Epithelial cell of esophagus (primary cell): ENCODE measurements around the gene AMZ1.

Experiments
- DNase-seq: peaks from one replicate; pipeline ENCODE4 v3.0.0; 2010; ENCODE audit warnings: low read depth
- H3K4me3 ChIP-seq: 2 replicates; pipeline ENCODE4 v1.5.1; 2011; ENCODE audit warnings: mild to moderate bottlenecking, low read length, control low read depth
- CTCF ChIP-seq: IDR thresholded peaks from 2 replicates; pipeline ENCODE4 v1.5.1; 2011; ENCODE audit warnings: low read depth, mild to moderate bottlenecking, low read length, control low read depth, inconsistent platforms; ENCODE audit not compliant: insufficient read depth; ENCODE audit errors: missing control alignments

Gene AMZ1

GRCh38 chr7:2646680-2647571 lies 41.1 kb upstream of the AMZ1 start:
- no peak for TF ChIP-seq CTCF
- DNase-seq = peak; percentile 86
- H3K4me3 ChIP-seq = no peak overlapping the region

- no peak for TF ChIP-seq CTCF
- no peak overlapping the region for H3K4me3 ChIP-seq
- no peak for DNase-seq
These were observed 40.3 kb upstream of the AMZ1 start for GRCh38 chr7:2647594-2648172.

GRCh38 chr7:2649139-2649838 lies 38.7 kb upstream of the AMZ1 start:
- TF ChIP-seq CTCF = no peak

GRCh38 chr7:2649991-2650390 lies 38.0 kb upstream of the AMZ1 start:
- DNase-seq = no peak
- no peak overlapping the region for H3K4me3 ChIP-seq
- no peak for TF ChIP-seq CTCF

More at GRCh38 chr7:2649139-2649838, 38.7 kb upstream of the AMZ1 start:
- no peak overlapping the region for H3K4me3 ChIP-seq
- no peak for DNase-seq

- no peak for DNase-seq
- no peak overlapping the region for H3K4me3 ChIP-seq
- no peak for TF ChIP-seq CTCF
These were observed 37.6 kb upstream of the AMZ1 start for GRCh38 chr7:2650451-2650850.

- TF ChIP-seq CTCF = no peak
- DNase-seq = no peak
- H3K4me3 ChIP-seq = no peak overlapping the region
These were observed 36.7 kb upstream of the AMZ1 start for GRCh38 chr7:2651336-2651735.
